GM18870 (cell line): ENCODE data around the gene CDC16.
A peak's percentile ranks its signal among the peaks of the same experiment; 100 is the strongest.
"Not testable (repeated sequence)": the region's sequence is repeated elsewhere in the genome, so short reads cannot be mapped to it uniquely, and the experiment has no call there.

ENCODE experiments used
- ATAC-seq: cut with Tn5 transposase; IDR thresholded peaks from one replicate; pipeline ENCODE4 v1.9.1; 2021; ENCODE audit warnings: moderate library complexity; ENCODE audit not compliant: unreplicated experiment

Gene CDC16

GRCh38 chr13:114234645-114235421 lies at the start of gene CDC16:
Gene CDC16, plus strand, starts transcription at chr13:114234897. Its CDS starts 188 bp downstream, at chr13:114235085.
- ATAC-seq = peak; percentile 79

- no peak for ATAC-seq
Observed at GRCh38 chr13:114185182-114185971, 49.3 kb upstream of the CDC16 start.

GRCh38 chr13:114194853-114195252 lies 39.8 kb upstream of the CDC16 start:
- ATAC-seq = no peak

- ATAC-seq = no peak
Observed at GRCh38 chr13:114196629-114197028, 38.1 kb upstream of the CDC16 start.

- ATAC-seq = no peak
Observed at GRCh38 chr13:114198556-114198955, 36.1 kb upstream of the CDC16 start.

- ATAC-seq = not testable (repeated sequence)
Observed at GRCh38 chr13:114199526-114199925, 35.2 kb upstream of the CDC16 start.

- ATAC-seq = no peak
Observed at GRCh38 chr13:114199954-114200353, 34.7 kb upstream of the CDC16 start.

- no peak for ATAC-seq
Observed at GRCh38 chr13:114200399-114200911, 34.2 kb upstream of the CDC16 start.

GRCh38 chr13:114202581-114202980 lies 32.1 kb upstream of the CDC16 start:
- ATAC-seq = no peak

GRCh38 chr13:114203536-114203935 lies 31.2 kb upstream of the CDC16 start:
- ATAC-seq = no peak

GRCh38 chr13:114204894-114205293 lies 29.8 kb upstream of the CDC16 start:
- no peak for ATAC-seq

- no peak for ATAC-seq
Observed at GRCh38 chr13:114208134-114208533, 26.6 kb upstream of the CDC16 start.

GRCh38 chr13:114211446-114212157 lies 23.1 kb upstream of the CDC16 start:
- ATAC-seq = no peak

- ATAC-seq = no peak
Observed at GRCh38 chr13:114212158-114212495, 22.6 kb upstream of the CDC16 start.

GRCh38 chr13:114213980-114214379 lies 20.7 kb upstream of the CDC16 start:
- ATAC-seq = no peak

- no peak for ATAC-seq
Observed at GRCh38 chr13:114219392-114219791, 15.3 kb upstream of the CDC16 start.

- ATAC-seq = no peak
Observed at GRCh38 chr13:114222461-114222968, 12.2 kb upstream of the CDC16 start.

GRCh38 chr13:114224201-114224600 lies 10.5 kb upstream of the CDC16 start:
- ATAC-seq = no peak

GRCh38 chr13:114225610-114226009 lies 9.1 kb upstream of the CDC16 start:
- ATAC-seq = no peak

GRCh38 chr13:114226088-114226487 lies 8.6 kb upstream of the CDC16 start:
- ATAC-seq = no peak

GRCh38 chr13:114226699-114227323 lies 7.9 kb upstream of the CDC16 start:
- no peak for ATAC-seq
